RCC 7860 (cell line): ENCODE results near the gene NTSR1.

ENCODE experiments used
- DNase-seq: peaks from one replicate; pipeline ENCODE4 v3.0.0-alpha.2; 2015; ENCODE audit warnings: low spot score
- FAIRE-seq: peaks from 2 replicates; lab custom pipeline; 2012; peaks lifted over from hg19 to GRCh38; lab: Jason Lieb, UNC

The NTSR1 gene

DNA sequence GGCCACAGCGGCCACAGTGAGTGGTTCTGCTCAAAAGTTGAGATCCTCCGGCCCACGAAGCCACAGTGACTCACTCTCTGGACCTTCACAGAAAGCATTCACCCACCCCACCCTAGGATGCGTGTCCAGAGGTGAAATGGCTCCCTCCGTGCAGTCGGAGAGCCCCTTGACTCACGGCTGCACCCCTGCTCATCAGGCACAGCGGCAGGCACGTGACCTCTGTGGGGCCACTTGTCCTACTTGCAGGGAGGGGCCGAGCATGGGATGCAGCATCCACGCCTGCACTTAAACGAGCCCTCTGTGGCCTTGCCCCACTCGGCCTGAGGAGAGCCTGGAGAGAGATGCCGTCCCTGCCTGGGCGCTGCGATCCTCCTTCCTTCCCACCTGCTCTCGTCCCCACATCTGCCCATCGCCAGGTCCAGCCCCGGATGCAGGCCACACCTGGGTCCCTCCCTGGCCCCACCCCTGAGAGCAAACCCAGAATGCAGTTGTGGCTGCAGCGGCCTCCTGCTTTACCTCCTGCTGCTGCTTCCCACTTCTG is 28.7 kb downstream of the NTSR1 start:
- FAIRE-seq (no peak), DNase-seq (no peak)

GRCh38 chr20:62738025-62738881 is 29.6 kb downstream of the NTSR1 start:
- FAIRE-seq (no peak), DNase-seq (no peak)

DNA sequence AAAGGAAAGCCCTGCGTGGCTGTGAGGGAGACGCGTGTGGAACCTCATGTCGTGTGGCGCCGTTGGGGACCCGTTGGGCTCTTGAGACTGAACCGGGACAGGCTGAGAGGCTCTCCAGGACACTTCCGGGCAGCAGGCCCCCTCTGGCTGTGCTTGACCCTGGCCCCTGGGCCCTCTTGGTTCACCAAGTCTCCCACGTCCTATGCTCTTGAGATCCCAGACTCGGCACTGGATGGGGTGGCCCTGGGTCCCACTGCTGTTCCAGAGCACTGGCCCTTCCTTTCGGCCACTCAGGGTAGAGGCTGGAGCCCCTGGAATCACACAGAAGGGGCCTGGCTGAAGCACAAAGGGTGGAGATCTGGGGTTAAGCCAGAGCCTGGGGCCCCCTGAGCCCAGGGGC is 30.4 kb downstream of the NTSR1 start:
- no peak for FAIRE-seq
- no peak for DNase-seq

GRCh38 chr20:62739581-62740285 is 31.1 kb downstream of the NTSR1 start:
- FAIRE-seq (no peak), DNase-seq (no peak)

DNA sequence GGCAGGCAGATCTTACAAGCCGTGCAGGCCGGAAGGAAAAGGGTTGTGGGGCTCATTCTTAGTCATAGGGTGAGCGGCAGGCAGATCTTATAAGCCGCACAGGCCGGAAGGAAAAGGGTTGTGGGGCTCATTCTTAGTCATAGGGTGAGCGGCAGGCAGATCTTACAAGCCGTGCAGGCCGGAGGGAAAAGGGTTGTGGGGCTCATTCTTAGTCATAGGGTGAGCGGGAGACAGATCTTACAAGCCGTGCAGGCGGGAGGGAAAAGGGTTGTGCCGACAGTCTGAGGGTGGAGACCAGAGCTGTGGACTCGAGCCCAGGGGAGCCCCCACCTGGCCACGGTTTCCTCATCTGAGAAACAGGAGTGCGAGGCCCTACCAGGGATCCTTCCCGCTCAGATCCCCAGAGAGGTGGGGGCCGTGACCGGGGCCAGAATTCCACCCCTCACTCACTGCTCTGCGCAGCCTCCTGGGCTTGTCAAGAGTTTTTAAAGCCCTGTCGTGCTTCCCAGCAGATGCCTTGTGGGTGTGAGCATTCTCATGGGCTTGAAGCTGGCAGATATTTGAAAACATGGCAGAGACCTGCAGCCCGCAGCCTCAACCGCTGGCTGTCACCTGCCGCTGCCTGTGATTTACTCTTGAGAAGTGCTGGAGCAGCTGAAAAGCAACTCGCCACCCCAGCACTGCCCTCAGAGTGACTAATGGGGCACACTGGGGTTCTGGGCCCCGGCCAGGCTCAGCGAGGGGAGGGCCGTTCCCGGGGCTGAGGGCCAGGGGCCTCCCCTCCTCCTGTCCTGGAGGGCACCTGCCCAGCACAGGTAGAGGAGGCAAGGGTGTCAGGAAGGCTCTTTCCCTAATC is 31.9 kb downstream of the NTSR1 start:
- DNase-seq (peak; percentile 88), FAIRE-seq (peak; percentile 97)

DNA sequence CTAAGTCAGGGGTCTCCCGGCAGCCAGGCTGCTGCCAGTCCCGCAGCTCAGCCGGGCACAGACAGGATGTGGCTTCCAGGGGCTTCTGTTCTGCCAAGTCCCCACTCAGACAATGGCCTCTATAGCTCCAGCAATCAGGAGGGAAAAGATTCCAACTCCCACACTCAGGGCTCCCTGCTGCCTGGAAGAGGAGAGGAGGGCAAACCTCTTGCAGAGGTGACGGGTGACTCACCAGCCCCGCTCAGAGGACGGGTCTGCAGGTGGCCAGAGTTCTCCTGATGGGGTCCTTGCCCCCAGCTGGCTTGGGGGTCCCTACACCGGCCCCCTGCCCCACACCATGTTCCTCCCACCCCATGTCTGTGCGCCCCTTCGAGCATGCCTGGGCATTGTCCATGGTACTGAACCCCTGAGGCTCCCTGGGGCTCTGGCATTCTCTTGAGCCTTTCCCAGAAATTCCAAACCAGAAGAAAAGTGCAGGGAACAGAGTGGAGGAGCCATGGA is 32.6 kb downstream of the NTSR1 start:
- FAIRE-seq (no peak), DNase-seq (no peak)

DNA sequence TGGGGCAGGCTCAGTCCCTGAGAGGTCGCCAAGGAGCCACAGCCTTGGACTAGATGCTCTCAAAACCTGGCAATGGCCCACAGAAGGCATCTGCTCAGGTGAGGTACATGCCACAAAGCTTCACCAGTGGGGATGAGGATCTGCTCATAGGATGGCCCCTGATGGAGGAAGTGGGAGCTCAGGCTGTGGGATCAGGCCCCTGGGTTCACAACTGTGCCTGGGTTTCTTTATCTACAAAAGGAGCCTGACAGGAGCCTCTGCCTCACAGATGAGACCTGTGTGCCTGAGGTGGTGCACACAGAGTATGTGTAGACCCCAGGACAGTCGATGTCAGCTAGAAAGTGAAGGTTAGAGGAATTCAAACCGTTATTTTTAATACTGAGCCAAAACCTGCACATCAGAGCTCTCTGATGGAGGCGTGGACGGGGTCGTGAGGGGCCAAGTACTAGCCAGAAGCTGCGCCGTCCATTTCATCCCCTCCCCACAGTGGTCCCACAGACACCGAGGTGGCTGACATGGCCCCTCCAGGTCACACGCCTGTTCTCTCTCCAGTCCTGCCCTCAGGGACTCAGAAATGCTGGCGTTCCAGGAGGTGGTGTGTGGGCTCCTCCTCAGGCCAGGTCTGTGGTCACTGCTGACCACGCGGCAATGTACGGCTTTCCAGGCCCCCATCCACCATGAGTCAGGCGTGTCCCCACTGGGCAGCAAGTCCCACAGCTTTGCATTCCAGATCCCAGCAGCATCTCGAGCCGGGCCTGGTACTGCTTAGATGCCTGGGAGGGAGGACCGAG is 33.3 kb downstream of the NTSR1 start:
- DNase-seq (no peak), FAIRE-seq (no peak)

GRCh38 chr20:62742550-62742949 is 33.9 kb downstream of the NTSR1 start:
- DNase-seq (no peak), FAIRE-seq (no peak)

GRCh38 chr20:62742979-62743776 is 34.5 kb downstream of the NTSR1 start:
- DNase-seq (no peak), FAIRE-seq (no peak)

DNA sequence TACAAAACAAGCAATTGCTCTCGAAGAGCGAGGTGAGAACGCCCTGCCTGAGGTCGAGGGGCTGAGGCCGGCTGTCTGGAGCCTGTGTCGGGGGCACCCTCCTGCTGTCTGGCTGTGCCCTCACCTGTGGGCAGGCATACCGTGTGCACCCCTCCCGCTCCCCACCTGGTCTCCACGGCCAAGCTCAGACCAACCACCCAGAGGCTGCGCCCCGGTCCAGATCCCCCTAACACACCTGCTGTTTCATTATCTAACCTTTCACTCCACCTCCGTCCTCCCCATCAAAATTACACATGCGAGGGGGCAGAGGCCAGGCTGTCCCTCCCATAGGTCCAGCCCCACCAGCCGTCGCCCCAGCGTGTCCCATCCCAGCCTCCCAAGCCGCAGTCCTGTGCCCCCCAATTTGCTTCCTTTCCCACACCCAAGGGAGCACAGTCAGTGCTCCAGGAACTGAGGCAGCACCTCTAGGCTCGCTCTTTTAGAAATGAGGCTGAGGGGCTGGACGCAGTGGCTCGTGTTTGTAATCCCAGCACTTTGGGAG is 35.2 kb downstream of the NTSR1 start:
- no peak for FAIRE-seq
- DNase-seq = no peak

- no peak for DNase-seq
- FAIRE-seq = no peak
Measured at GRCh38 chr20:62744741-62745191, 36.1 kb downstream of the NTSR1 start.

DNA sequence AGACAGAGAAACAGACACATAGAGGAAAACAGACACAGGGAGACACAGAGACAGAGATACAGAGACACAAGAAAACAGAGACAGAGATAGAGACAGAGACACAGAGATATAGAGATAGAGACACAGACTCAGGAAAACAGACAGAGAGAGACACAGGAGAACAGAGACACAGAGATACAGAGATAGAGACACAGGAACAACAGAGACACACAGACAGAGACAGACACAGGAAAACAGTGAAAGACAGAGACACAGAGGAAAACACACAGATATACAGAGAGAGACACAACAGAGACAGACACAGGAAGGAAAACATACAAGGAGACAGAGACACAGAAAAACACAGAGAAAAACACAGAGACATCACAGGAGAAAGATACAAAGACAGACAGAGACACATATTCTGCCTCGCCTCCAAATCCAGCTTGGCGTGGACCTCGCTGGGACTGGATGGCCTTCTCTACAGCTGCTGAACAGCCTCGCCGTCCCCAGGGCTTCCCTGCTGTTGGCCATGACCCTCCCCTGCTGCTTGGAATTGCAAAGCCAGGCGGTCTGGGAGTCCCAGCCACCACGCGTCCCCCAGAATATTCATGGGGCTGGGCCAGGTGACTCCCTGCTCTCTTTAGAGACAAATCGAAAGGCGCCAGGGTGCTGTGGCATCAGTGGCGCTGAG is 36.8 kb downstream of the NTSR1 start:
- DNase-seq = no peak
- FAIRE-seq = no peak

DNA sequence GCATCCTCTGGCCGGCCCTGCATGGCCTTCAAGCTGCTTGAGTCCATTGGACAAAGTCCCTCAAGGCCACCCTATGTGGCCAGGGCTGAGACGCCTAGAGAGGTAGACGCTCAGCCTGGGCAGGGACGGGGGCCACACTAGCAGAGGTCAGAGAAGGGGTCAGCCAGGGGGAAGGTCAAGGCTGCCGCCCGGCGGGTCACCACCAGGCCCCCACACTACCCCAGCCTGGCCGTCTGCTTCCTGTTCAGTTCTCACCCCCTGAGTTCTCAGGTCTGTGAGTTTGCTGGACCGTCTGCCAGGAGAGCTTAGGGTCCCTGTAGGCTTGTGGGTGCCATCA is 37.3 kb downstream of the NTSR1 start:
- FAIRE-seq = no peak

DNA sequence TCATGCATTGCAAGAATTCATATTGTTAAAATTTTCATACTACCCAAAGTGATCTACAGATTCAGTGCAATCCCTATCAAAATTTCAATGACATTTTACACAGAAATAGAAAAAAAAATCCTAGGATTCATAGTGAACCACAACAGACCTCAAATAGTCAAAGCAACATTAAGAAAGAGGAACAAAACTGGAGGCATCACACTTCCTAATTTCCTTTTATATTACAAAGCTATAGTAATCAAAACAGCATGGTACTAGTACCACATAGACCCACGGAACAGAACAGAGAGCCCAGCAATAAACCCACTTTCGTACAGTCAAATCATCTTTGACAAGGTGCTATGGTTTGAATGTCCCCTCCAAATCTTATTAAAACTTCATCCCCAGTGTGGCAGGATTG is 39.7 kb downstream of the NTSR1 start:
- FAIRE-seq = no peak
- DNase-seq = no peak

More for the DNA sequence above, 37.3 kb downstream of the NTSR1 start:
- DNase-seq = no peak

DNA sequence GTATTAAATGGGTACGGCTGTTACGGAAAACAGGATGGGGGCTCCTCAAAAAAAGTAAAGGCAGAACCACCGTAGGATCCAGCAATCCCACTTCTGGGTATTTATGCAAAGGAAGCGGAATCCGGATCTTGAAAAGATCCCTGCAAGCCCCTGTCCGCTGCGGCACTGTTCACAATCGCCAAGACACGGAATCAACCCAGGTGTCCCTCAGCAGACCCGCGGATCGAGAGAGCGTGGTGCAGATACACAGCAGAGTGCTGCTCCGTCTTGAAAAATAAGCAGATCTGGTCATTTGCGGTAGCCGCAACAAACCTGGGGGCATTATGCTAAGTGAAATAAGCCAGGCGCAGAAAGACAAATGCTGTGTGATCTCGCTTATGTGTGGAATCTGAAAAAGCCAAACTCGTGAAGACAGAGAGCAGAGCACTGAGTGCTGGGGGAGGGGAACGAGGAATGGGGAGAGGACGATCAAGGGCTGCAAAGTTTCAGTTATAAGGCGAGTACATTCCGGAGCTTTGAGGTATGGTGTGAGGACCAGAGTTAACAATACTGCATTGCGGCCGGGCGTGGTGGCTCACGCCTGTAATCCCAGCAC is 41.3 kb downstream of the NTSR1 start:
- DNase-seq (no peak), FAIRE-seq (no peak)

DNA sequence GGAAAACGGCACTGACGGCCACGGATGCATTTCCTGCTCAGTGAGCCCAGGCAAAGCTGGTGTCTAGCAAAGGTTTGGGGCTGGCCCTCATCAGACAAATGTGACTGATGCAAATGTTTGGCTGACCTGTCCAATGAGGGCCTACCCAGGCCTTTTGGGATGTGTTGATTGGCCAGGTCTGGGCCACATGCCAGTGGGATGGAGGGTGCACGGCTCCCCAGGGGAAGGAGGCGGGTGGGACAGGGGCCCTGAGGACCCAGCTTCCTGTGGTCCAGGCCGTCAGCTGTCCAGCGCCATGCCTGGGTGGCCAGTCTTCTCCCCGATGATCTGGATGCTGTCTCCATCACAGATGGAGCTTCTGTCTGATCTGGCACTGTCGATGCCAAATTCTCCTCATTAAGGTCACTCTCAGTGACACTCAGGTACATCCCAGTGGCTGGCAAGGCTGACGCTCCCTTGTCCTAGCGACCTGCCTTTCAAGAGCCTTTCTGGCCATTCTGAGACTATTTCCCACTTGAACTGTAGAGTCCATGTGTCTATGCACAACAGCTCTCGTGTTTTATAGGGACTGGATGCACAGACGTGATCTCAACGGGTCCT is 43.0 kb downstream of the NTSR1 start:
- DNase-seq (no peak), FAIRE-seq (no peak)

DNA sequence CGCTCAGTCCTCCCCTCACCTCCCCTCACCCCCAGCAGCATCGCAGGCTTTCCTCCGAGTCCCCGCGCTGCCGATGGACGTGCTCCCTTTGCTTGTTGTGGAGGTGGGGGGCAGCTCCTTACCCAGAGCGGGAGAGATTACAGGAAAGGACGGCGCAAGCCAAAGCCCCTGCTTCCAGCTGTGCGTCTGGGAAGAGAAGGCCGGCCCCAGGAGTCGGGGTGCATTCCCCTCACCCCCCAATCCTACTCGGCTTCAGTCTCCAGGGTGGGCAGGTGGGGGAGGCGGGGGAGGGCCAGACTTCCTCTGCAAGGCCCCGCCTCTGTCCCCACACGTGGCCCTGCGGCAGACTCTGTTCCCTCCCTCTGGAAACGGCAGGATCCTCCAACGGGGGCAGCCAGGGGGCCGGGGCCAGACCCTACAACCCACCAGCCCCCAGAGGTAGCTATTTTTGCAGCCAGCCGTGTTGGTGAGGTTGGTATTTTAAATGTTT is 43.6 kb downstream of the NTSR1 start:
- no peak for DNase-seq
- no peak for FAIRE-seq
